Measurements from ENCODE around the gene IMMP2L. TPM values are rescaled to one million over a fixed set of nuclear protein-coding genes. Genes with fewer than 3 reads are reported as not detected.

The IMMP2L gene
- total RNA-seq, 4 donors from 2014 or later: 19.0 to 37.2 (median 21.3) TPM

DNA sequence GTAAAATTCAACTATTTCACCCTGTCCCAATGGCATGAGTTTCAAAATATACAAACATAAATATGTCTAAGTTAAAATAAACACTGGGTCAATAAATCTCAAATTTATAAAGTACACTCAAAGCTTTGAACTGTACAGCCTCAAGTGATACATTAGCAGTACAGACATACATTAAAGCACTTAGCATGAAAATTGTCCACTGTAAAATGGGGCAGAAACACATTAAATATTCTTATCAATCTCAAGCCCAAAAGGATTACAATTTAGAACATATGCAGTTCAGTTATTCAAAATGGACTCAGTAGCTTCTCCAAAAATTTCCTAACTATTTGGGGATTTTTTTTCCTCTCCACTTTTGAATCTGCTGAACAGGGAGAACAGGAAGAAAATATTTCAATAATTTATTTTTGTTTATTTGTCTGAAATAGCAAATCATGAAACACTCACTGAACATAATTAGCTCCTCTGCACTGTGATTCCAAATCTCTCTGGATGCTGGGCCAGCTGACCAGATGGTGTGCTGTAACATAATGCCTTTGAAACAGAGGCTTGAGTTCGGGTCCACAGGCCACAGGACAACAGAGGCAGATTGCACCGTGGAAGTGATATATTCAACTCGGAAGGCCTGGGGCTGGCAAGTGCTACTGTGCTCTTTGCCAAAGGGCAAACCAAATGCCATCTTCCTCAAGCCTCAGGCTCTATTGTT is 720.3 kb downstream of the IMMP2L start:
- TF ChIP-seq, protein P1, sequence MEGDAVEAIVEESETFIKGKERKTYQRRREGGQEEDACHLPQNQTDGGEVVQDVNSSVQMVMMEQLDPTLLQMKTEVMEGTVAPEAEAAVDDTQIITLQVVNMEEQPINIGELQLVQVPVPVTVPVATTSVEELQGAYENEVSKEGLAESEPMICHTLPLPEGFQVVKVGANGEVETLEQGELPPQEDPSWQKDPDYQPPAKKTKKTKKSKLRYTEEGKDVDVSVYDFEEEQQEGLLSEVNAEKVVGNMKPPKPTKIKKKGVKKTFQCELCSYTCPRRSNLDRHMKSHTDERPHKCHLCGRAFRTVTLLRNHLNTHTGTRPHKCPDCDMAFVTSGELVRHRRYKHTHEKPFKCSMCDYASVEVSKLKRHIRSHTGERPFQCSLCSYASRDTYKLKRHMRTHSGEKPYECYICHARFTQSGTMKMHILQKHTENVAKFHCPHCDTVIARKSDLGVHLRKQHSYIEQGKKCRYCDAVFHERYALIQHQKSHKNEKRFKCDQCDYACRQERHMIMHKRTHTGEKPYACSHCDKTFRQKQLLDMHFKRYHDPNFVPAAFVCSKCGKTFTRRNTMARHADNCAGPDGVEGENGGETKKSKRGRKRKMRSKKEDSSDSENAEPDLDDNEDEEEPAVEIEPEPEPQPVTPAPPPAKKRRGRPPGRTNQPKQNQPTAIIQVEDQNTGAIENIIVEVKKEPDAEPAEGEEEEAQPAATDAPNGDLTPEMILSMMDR (IDR thresholded peaks at IDR 0.05; ENCODE audit: low read depth): no peak

DNA sequence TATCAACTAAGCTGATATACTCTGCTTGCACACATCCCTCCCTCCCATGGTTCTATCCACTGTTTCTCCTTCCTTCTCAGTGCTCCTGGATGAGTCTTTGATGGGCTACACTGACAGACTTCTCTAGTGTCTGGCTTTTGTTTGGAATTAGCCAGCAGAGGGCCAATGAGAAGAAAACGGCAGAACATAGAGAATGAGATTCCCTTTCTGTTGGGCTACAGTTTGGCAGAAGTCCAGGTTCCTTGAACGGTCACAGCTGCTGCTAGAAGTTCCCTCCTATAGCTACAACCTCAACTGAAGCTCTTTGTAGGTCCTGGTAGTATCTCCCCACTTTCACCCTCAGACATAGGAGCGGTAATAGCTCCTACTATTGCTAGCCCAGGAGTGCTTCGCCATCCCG is 722.4 kb downstream of the IMMP2L start:
- TF ChIP-seq, protein P1 (IDR thresholded peaks at IDR 0.05; ENCODE audit: low read depth): no peak

DNA sequence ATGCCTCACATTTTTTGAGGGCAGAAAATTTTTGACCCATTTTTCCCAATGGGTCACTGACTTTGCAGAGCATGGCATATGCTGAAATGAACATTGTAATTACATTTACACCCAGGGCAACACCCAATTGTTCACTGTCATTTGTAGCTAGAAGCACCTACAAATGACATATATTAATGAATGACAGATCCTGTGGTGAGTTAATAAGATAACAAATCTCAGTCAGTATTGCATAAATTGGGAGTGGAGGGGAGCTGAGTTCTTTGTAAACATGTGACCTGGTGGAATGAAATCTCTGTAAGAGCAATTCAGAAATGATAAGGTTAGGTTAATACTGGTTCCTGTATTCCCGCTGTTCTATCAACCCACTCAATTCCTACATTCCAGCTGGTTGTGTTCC is 726.4 kb downstream of the IMMP2L start:
- TF ChIP-seq, protein P1 (IDR thresholded peaks at IDR 0.05; ENCODE audit: low read depth): no peak

DNA sequence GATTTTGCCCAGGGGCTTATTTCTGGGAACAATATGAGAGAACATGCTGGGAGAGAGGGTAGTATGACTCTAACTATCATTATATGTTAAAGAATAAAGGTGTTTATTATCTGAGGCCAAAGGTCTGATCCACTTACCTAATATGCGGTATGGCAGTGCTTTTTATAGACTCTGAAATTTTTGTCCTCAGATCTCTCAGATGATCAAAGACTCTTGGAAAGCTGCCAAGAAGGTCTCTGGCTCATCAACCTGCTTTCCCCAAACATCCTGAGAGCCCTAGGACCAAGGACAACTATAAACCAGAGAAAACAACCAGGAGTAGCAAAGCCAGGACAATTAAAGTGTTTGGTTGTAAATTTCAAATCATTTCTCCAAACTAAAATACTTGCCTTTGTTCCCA is 727.1 kb downstream of the IMMP2L start:
- TF ChIP-seq, protein P1 (IDR thresholded peaks at IDR 0.05; ENCODE audit: low read depth): no peak

DNA sequence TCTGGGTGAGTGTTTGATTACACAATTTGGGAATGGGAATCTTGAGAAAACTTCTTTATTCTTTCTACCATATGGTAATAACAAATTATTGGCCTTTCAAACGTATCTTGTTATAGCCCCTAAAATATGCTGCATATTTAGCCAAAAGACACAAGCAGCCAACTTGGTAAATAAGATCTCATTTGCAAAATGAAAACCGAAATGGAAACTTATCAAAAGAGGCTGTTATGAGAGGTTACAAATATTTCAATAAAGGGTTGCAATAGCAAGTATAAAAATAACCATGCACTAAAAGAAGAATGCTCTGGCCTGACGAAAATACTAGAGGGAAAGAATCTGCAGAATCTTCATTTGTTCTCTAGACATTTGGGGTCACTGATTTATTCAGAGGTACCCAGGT is 730.9 kb downstream of the IMMP2L start:
- TF ChIP-seq, protein P1 (IDR thresholded peaks at IDR 0.05; ENCODE audit: low read depth): no peak

DNA sequence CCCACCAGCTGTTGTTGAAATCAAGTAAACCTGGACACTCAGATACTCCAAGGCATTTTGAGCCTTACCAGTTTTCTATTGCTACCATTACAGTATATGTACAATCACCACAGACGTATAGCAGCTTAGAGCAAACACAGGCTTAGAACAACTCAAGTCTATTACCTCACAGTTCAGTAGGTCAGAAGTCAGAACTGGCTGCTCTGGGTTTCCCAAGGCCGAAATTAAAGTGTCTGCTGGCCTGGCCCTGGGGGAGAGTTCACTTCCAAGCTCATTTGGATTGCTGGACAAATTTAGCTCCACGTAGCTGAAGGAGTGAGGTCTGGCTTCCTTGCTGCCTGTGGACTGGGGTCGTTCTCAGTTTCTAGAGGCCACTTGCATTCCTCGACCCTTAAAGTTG is 731.5 kb downstream of the IMMP2L start:
- TF ChIP-seq, protein P1 (IDR thresholded peaks at IDR 0.05; ENCODE audit: low read depth): no peak

DNA sequence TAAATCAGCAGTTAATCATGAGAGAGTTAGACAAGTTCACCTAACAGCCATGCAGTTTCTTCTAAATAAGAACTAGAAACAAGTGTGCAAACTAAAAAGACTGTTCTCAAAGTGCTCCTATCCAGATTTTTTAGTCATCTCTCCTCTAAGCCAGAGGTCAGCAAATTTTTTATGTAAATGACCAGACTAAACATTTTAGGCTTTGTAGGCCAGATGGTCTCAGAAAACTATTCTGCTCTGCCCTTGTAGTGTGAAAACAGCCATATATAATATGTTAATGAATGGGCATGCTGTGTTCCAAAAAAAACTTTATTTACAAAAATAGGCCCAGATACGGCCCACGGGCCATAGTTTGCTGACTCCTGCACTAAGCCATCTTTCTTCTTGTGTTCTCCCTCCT is 734.4 kb downstream of the IMMP2L start:
- TF ChIP-seq, protein P1 (IDR thresholded peaks at IDR 0.05; ENCODE audit: low read depth): no peak

All from subcutaneous adipose tissue (tissue), 4 donors.